ENCODE measurements around the gene AGL.

AGL gene

DNA sequence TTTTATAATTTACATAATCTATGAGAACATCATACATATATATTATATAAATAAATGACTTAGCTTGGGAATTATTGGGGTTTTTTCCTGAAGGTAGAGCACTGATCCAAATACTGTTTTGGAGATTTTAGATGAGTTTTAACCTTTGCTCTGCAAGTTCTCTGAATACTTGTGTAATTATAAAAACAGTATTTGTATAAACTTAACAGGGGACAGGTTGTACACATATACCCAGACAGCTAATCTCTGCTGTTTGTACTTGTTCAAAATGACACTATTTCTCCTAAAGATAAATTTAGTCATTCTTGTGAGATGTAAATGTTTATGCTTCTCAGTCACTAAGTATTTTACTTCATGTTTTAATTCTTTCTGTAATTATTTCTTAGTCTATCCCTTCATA is 8.7 kb downstream of the AGL start:
- no peaks in the 10 kb centered on the region for H3K4me1 ChIP-seq
- no peak for DNase-seq
- TF ChIP-seq, protein P1, sequence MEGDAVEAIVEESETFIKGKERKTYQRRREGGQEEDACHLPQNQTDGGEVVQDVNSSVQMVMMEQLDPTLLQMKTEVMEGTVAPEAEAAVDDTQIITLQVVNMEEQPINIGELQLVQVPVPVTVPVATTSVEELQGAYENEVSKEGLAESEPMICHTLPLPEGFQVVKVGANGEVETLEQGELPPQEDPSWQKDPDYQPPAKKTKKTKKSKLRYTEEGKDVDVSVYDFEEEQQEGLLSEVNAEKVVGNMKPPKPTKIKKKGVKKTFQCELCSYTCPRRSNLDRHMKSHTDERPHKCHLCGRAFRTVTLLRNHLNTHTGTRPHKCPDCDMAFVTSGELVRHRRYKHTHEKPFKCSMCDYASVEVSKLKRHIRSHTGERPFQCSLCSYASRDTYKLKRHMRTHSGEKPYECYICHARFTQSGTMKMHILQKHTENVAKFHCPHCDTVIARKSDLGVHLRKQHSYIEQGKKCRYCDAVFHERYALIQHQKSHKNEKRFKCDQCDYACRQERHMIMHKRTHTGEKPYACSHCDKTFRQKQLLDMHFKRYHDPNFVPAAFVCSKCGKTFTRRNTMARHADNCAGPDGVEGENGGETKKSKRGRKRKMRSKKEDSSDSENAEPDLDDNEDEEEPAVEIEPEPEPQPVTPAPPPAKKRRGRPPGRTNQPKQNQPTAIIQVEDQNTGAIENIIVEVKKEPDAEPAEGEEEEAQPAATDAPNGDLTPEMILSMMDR (IDR thresholded peaks at IDR 0.05; ENCODE audit: low read depth, low read length): no peak
- H3K36me3 ChIP-seq: no peaks in the 10 kb centered on the region
- no peaks in the 10 kb centered on the region for H3K9me3 ChIP-seq
- no peaks in the 10 kb centered on the region for H3K27me3 ChIP-seq
- no peak overlapping the region for H3K4me3 ChIP-seq (ENCODE audit: low read depth, low read length)

DNA sequence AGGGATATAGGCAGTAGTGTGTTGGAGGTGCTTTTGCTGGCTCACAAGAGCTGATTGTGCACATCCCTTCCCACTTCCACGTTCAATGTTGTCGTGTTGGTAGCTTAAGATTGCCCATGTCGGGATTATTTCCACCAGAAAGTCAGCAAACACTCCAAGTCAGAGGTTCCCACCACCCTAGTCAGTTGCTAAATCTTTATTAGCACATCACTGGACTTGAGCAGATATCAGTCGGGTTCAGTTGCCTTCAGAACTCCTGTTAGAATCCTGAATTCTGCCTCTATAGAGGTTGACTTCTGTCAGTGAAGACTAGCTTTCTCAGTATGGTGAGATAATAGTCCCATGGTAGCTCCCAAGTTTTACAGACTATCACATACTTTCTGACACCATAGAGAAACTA is 10.5 kb downstream of the AGL start:
- DNase-seq: no peak
- no peaks in the 10 kb centered on the region for H3K36me3 ChIP-seq
- no peaks in the 10 kb centered on the region for H3K4me1 ChIP-seq
- H3K9me3 ChIP-seq: no peaks in the 10 kb centered on the region
- H3K27me3 ChIP-seq: no peaks in the 10 kb centered on the region
- TF ChIP-seq, protein P1 (IDR thresholded peaks at IDR 0.05; ENCODE audit: low read depth, low read length): no peak
- no peak overlapping the region for H3K4me3 ChIP-seq (ENCODE audit: low read depth, low read length)

DNA sequence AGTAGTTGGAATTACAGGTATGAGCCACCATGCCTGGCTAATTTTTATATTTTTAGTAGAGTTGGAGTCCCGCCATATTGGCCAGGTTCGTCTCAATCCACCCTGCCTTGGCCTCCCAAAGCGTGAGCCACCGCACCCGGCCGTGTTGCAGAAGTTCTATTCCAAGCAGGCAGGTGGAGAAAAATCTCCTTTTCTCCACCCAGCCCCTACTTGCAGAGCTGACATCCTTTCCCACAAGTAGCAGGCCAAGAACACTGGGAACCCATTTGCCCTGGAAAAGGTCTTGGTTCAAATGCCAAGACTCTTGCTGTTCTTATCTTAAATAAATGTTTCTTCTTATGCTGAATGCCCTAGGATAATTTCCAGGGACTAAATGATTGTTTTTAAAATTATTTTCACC is 17.5 kb downstream of the AGL start:
- no peak for DNase-seq
- Histone ChIP-seq H3K36me3 (no peaks in the 10 kb centered on the region), H3K9me3 (no peaks in the 10 kb centered on the region), H3K4me1 (no peaks in the 10 kb centered on the region), H3K27me3 (no peaks in the 10 kb centered on the region), H3K4me3 (ENCODE audit: low read depth, low read length) (no peak overlapping the region)
- TF ChIP-seq, protein P1 (IDR thresholded peaks at IDR 0.05; ENCODE audit: low read depth, low read length): no peak

DNA sequence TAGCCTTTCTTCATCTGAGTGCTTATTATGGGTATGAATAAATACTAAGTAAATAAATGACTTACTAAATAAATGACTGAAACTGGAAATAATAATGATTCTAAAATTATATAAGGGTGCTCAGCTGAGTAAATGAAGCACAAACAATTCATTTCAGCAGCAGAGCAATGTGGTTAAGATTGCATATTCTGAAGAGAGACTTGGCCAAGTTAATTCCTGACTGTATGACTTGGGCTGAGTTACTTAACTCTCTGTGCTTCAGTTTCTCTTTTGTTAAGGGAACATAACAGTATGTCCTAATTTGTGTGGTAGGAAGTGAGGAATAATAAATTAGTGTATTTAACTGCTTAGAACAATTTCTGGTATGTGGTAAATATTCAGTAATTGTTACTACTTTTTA is 19.1 kb downstream of the AGL start:
- no peaks in the 10 kb centered on the region for H3K27me3 ChIP-seq
- H3K36me3 ChIP-seq: no peaks in the 10 kb centered on the region
- H3K4me1 ChIP-seq: no peaks in the 10 kb centered on the region
- H3K9me3 ChIP-seq: no peaks in the 10 kb centered on the region
- TF ChIP-seq, protein P1 (IDR thresholded peaks at IDR 0.05; ENCODE audit: low read depth, low read length): no peak
- no peak overlapping the region for H3K4me3 ChIP-seq (ENCODE audit: low read depth, low read length)
- no peak for DNase-seq

DNA sequence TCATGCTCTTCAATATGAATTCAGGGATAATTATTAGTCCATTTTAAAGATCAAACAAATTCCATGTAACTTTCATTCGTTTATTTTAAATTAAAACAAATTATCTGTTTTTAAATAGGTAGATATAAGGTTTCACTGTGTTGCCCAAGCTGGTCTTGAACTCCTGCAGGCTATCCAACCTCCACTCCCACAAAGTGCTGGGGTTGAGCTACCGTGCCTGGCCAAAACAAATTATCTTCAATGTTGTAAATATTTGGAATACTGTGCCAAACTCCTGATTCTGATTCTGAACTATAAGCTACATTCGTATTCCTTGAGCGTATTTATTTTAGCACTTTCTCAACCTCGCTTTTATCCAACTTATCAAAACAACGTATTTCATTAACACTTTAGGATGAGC is 19.6 kb downstream of the AGL start:
- H3K4me3 ChIP-seq (ENCODE audit: low read depth, low read length): no peak overlapping the region
- no peaks in the 10 kb centered on the region for H3K4me1 ChIP-seq
- no peak for DNase-seq
- TF ChIP-seq, protein P1 (IDR thresholded peaks at IDR 0.05; ENCODE audit: low read depth, low read length): no peak
- no peaks in the 10 kb centered on the region for H3K36me3 ChIP-seq
- no peaks in the 10 kb centered on the region for H3K9me3 ChIP-seq
- H3K27me3 ChIP-seq: no peaks in the 10 kb centered on the region

DNA sequence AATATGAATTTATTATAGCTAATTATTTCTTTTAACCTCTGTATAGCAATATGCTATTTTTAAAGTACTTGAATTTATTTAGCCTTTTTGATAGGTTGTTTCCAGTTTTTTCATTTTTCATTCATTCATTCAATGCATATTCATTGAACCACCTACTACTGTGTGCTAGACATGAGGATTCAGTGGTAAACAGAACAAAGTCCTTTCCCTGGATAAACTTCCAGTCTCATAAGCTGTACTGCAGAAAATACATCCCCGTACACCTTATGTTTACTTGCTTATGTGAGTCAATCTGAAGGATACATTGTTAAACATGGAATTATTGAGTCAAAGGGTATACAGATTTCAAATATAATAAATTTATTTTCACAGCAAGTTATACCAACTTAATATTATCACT is 21.9 kb downstream of the AGL start:
- Histone ChIP-seq H3K36me3 (no peaks in the 10 kb centered on the region; the same call in 1 of the 2 replicates), H3K4me1 (no peaks in the 10 kb centered on the region; the same call in 1 of the 2 replicates), H3K27me3 (no peaks in the 10 kb centered on the region), H3K9me3 (no peaks in the 10 kb centered on the region), H3K4me3 (ENCODE audit: low read depth, low read length) (no peak overlapping the region)
- DNase-seq: no peak
- TF ChIP-seq, protein P1 (IDR thresholded peaks at IDR 0.05; ENCODE audit: low read depth, low read length): no peak

Data from BE2C (cell line).